Kidney epithelial cell (primary cell): ENCODE results near the gene TRMT44. TPM values are rescaled to one million over a fixed set of nuclear protein-coding genes. Genes with fewer than 3 reads are reported as not detected.

ENCODE experiments used
- DNase-seq: peaks from one replicate; pipeline ENCODE4 v3.0.0-alpha.2; 2010; ENCODE audit warnings: low read depth
- H3K27me3 ChIP-seq: 2 replicates; pipeline ENCODE4 v1.6.0; 2011; ENCODE audit warnings: low read length; ENCODE audit not compliant: control insufficient read depth, insufficient read depth
- H3K36me3 ChIP-seq: 2 replicates; pipeline ENCODE4 v1.5.1; 2011; ENCODE audit warnings: low read length; ENCODE audit not compliant: control insufficient read depth, insufficient read depth
- H3K4me3 ChIP-seq: 2 replicates; pipeline ENCODE4 v1.5.1; 2011; ENCODE audit warnings: low read depth, mild to moderate bottlenecking, control low read depth, low read length
- total RNA-seq: library from RNA; depleted of rRNA; stranded (reverse); fragments of >200 nt; gene quantifications from 2 replicates; pipeline ENCODE4 v1.2.3, GENCODE V29; 2015
- TF ChIP-seq, protein P1 (sequence below): IDR thresholded peaks from 2 replicates; pipeline ENCODE4 v1.5.1; 2011; ENCODE audit warnings: mild to moderate bottlenecking, moderate library complexity, low read length, control low read depth, inconsistent platforms; ENCODE audit not compliant: insufficient read depth, poor library complexity, severe bottlenecking

Gene TRMT44
- total RNA-seq, 1 donor from 2014 or later: 22.8 TPM

DNA sequence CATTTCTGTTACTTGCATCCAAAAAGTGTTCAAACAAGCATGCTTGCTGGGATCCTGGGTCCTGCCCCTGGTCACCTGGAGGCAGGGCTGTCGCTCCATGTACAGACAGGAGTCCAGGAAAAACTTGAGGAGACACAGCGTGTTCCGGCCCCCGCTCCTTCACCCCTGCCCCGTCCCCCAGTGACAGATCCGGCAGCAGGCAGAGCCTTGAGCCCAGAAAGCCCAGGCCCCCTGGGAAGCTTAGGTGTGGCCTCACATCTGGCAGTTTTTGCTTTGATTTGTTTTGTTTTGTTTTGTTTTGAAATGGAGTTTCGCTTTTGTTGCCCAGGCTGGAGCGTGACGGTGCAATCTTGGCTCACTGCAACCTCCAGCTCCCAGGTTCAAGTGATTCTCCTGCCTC is 67.0 kb downstream of the TRMT44 start:
- no peak for DNase-seq
- TF ChIP-seq, protein P1, sequence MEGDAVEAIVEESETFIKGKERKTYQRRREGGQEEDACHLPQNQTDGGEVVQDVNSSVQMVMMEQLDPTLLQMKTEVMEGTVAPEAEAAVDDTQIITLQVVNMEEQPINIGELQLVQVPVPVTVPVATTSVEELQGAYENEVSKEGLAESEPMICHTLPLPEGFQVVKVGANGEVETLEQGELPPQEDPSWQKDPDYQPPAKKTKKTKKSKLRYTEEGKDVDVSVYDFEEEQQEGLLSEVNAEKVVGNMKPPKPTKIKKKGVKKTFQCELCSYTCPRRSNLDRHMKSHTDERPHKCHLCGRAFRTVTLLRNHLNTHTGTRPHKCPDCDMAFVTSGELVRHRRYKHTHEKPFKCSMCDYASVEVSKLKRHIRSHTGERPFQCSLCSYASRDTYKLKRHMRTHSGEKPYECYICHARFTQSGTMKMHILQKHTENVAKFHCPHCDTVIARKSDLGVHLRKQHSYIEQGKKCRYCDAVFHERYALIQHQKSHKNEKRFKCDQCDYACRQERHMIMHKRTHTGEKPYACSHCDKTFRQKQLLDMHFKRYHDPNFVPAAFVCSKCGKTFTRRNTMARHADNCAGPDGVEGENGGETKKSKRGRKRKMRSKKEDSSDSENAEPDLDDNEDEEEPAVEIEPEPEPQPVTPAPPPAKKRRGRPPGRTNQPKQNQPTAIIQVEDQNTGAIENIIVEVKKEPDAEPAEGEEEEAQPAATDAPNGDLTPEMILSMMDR: no peak
- Histone ChIP-seq H3K36me3 (no peaks in the 10 kb centered on the region), H3K27me3 (peaks cover 27% of the 10 kb centered on the region), H3K4me3 (no peak overlapping the region)

- TF ChIP-seq, protein P1: no peak
- Histone ChIP-seq H3K4me3 (no peak overlapping the region), H3K27me3 (peaks cover 22% of the 10 kb centered on the region), H3K36me3 (no peaks in the 10 kb centered on the region)
- no peak for DNase-seq
Measured at GRCh38 chr4:8508266-8508665, 67.7 kb downstream of the TRMT44 start.

GRCh38 chr4:8508740-8509139 is 68.2 kb downstream of the TRMT44 start:
- H3K27me3 ChIP-seq: peaks cover 20% of the 10 kb centered on the region
- TF ChIP-seq, protein P1: no peak
- H3K4me3 ChIP-seq: no peak overlapping the region
- no peaks in the 10 kb centered on the region for H3K36me3 ChIP-seq
- no peak for DNase-seq

DNA sequence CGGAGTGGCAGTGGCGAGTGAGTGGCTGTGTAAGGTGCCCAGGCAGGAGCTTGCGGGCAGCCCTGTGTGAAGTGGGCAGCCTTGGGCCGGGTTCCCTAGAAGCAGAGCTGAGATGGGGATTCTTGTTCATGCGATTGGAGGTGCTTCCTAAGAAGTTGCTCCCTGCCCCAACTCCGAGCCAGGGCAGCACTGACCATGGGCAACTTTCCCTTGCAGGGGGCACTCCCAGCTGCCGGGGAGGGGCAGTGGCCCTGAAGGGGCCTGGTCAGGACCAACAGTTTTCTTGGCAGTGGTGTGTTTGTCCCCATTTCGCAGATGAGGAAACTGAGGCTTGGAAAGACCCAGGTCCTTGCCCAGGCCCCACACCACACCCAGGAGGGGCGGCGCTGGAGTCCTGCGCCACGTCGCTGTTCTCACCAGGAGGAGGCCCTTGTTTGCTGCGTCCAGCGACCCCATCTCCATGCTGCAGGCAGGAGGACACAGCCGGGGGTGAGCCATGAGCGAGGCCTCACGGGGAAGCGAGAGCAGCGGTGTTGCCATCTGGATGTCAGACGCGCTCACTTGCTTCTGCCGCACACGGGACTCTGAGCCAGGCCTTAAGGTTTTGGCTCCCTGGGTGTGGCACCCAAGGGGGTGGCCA is 68.9 kb downstream of the TRMT44 start:
- H3K4me3 ChIP-seq: no peak overlapping the region
- no peaks in the 10 kb centered on the region for H3K36me3 ChIP-seq
- TF ChIP-seq, protein P1: no peak
- peaks cover 14% of the 10 kb centered on the region for H3K27me3 ChIP-seq
- DNase-seq: no peak

DNA sequence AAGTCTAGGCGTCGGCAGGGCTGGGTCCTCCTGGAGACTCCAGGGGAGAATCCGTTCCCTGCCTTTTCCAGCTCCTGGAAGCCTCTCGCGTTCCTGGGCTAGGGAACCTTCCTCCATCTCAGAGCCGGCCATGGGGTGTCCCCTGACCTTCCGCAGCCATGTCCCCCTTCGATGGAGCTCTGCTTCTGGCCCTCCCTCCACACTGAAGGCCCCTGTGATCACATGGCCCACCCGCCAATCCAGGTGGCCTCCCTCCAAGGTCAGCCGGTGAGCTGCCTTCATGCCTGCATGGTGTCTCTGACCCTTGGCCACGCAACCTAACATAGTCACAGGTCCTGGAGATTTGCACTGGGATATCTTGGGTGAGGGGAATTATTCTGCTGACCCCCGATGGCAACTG is 69.6 kb downstream of the TRMT44 start:
- no peak overlapping the region for H3K4me3 ChIP-seq
- TF ChIP-seq, protein P1: no peak
- DNase-seq: no peak
- no peaks in the 10 kb centered on the region for H3K36me3 ChIP-seq
- H3K27me3 ChIP-seq: peaks cover 7% of the 10 kb centered on the region
